Trophoblast cell (in vitro differentiated cells and primary cell): ENCODE measurements around the gene MAP3K1.

Source experiments
- DNase-seq, 2 donors: peaks; one replicate each; pipeline ENCODE4 v3.0.0-alpha.2; 2016
- H2AFZ ChIP-seq: 2 replicates; pipeline ENCODE4 v1.6.1; 2013; ENCODE audit warnings: low read length, moderate library complexity, mild to moderate bottlenecking; ENCODE audit not compliant: insufficient read depth, poor library complexity
- H2AK5ac ChIP-seq: 2 replicates; pipeline ENCODE4 v1.6.1; 2013; ENCODE audit warnings: mild to moderate bottlenecking, low read length
- H2BK120ac ChIP-seq: 2 replicates; pipeline ENCODE4 v1.6.1; 2013; ENCODE audit warnings: low read length, mild to moderate bottlenecking, moderate library complexity; ENCODE audit not compliant: insufficient read depth, poor library complexity
- H2BK12ac ChIP-seq: 2 replicates; pipeline ENCODE4 v1.6.1; 2013; ENCODE audit warnings: mild to moderate bottlenecking, low read length, moderate library complexity
- H2BK5ac ChIP-seq: 2 replicates; pipeline ENCODE4 v1.6.1; 2013; ENCODE audit warnings: low read length, low read depth, moderate library complexity, mild to moderate bottlenecking; ENCODE audit not compliant: poor library complexity
- H3K14ac ChIP-seq: 2 replicates; pipeline ENCODE4 v1.6.1; 2013; ENCODE audit warnings: mild to moderate bottlenecking, low read length
- H3K18ac ChIP-seq: 2 replicates; pipeline ENCODE4 v1.6.1; 2013; ENCODE audit warnings: mild to moderate bottlenecking, low read length
- H3K23ac ChIP-seq: 2 replicates; pipeline ENCODE4 v1.6.1; 2013; ENCODE audit warnings: low read length
- H3K27ac ChIP-seq: 2 replicates; pipeline ENCODE4 v1.5.1; 2013; ENCODE audit warnings: low read depth, mild to moderate bottlenecking, inconsistent platforms, low read length, moderate library complexity
- H3K27me3 ChIP-seq: 2 replicates; pipeline ENCODE4 v1.6.1; 2013; ENCODE audit warnings: inconsistent platforms, mild to moderate bottlenecking, low read length, moderate library complexity; ENCODE audit not compliant: insufficient read depth
- H3K36me3 ChIP-seq, 2 experiments: 1 replicate in 1 of 2; 2 replicates in 1 of 2; pipeline ENCODE4 v1.6.1; 2013; ENCODE audit warnings: low read length in 2 of 2, mild to moderate bottlenecking in 2 of 2, moderate library complexity in 1 of 2; ENCODE audit not compliant: insufficient read depth in 2 of 2, control insufficient read depth in 1 of 2
- H3K4ac ChIP-seq: 2 replicates; pipeline ENCODE4 v1.6.1; 2013; ENCODE audit warnings: low read depth, mild to moderate bottlenecking, low read length, moderate library complexity
- H3K4me1 ChIP-seq, 2 experiments: 1 replicate in 1 of 2; 2 replicates in 1 of 2; pipeline ENCODE4 v1.6.1; 2013; ENCODE audit warnings: low read length in 2 of 2, mild to moderate bottlenecking in 2 of 2, moderate library complexity in 1 of 2; ENCODE audit not compliant: insufficient read depth in 2 of 2, control insufficient read depth in 1 of 2
- H3K4me2 ChIP-seq: 2 replicates; pipeline ENCODE4 v1.6.1; 2013; ENCODE audit warnings: inconsistent platforms, mild to moderate bottlenecking, low read length, moderate library complexity
- H3K4me3 ChIP-seq: 2 replicates; pipeline ENCODE4 v1.5.1; 2013; ENCODE audit warnings: mild to moderate bottlenecking, low read depth, low read length, inconsistent platforms
- H3K79me1 ChIP-seq: one replicate; pipeline ENCODE4 v1.6.1; 2013; ENCODE audit warnings: low read length
- H3K79me2 ChIP-seq: 2 replicates; pipeline ENCODE4 v1.6.1; 2013; ENCODE audit warnings: low read length, mild to moderate bottlenecking; ENCODE audit not compliant: control insufficient read depth, insufficient read depth, poor library complexity
- H3K9ac ChIP-seq: 2 replicates; pipeline ENCODE4 v1.6.1; 2013; ENCODE audit warnings: mild to moderate bottlenecking, low read length
- H3K9me3 ChIP-seq: 2 replicates; pipeline ENCODE4 v1.6.1; 2013; ENCODE audit warnings: low read depth, mild to moderate bottlenecking, control low read depth, inconsistent platforms, low read length; ENCODE audit not compliant: insufficient read depth
- H4K12ac ChIP-seq: 2 replicates; pipeline ENCODE4 v1.6.1; 2013; ENCODE audit warnings: low read depth, mild to moderate bottlenecking, low read length, moderate library complexity
- H4K8ac ChIP-seq: 2 replicates; pipeline ENCODE4 v1.6.1; 2013; ENCODE audit warnings: low read depth, mild to moderate bottlenecking, low read length, moderate library complexity
- H4K91ac ChIP-seq: one replicate; pipeline ENCODE4 v1.6.1; 2013; ENCODE audit warnings: low read depth, mild to moderate bottlenecking, low read length, moderate library complexity
- WGBS: extraction: QIAGEN DNeasy Blood & Tissue Kit; methylation state at CpG from one replicate; pipeline ENCODE4 v1.1.7; 2013; ENCODE audit warnings: missing lambda C conversion rate; ENCODE audit not compliant: insufficient read length, insufficient coverage; ENCODE audit errors: extremely low coverage; 5-methylcytosine and 5-hydroxymethylcytosine counted together

The MAP3K1 gene

DNA sequence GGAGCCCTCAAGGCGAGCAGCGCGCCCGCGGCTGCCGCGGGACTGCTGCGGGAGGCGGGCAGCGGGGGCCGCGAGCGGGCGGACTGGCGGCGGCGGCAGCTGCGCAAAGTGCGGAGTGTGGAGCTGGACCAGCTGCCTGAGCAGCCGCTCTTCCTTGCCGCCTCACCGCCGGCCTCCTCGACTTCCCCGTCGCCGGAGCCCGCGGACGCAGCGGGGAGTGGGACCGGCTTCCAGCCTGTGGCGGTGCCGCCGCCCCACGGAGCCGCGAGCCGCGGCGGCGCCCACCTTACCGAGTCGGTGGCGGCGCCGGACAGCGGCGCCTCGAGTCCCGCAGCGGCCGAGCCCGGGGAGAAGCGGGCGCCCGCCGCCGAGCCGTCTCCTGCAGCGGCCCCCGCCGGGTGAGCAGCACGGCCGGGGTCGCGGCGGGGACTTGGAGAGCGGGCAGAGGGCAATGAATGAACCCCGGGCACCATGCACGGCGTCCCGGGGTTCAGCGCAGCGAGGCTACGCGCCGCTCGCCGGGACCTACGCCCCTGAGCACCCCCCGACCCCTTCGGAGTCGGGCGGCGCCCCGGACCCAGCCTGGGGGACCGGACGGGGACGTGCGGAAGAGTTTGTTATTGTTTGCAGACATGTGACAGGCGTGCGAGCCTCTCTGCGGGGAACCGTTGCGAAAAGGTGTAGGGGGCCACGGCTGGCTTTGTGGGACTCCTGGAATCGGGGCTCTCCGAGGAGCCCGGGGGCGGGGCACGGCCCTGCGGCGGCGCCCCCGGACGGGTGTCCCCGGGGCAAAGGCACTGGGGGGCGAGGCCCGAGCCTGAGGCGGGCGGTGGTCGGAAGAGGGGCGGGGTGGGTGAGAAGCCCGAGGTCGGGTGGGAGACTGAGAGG lies 553 bp downstream of the MAP3K1 start:
- H3K23ac ChIP-seq = no peak overlapping the region
- H2BK5ac ChIP-seq = peak overlapping the region; percentile 100
- H2BK120ac ChIP-seq = peak overlapping the region; percentile 96
- H3K4me3 ChIP-seq = peak overlapping the region; percentile 98
- H3K14ac ChIP-seq = peak overlapping the region; percentile 100
- peak overlapping the region; percentile 85 for H3K4ac ChIP-seq
- H2BK12ac ChIP-seq = peak overlapping the region; percentile 99
- peaks cover 22% of the 10 kb centered on the region for H3K79me1 ChIP-seq
- peak overlapping the region; percentile 97 for H3K27ac ChIP-seq
- no peaks in the 10 kb centered on the region for H3K9me3 ChIP-seq
- H4K8ac ChIP-seq = peak overlapping the region; percentile 99
- peak overlapping the region; percentile 77 for H4K12ac ChIP-seq
- H3K36me3 ChIP-seq = no peaks in the 10 kb centered on the region
- DNase-seq = peak in 1 of 2 donors; percentile 24
- H3K9ac ChIP-seq = peak overlapping the region; percentile 99
- no peaks in the 10 kb centered on the region for H3K27me3 ChIP-seq
- peak overlapping the region; percentile 99 for H4K91ac ChIP-seq
- peak overlapping the region; percentile 88 for H2AFZ ChIP-seq
- H3K18ac ChIP-seq = peak overlapping the region; percentile 99
- H3K4me1 ChIP-seq = peaks cover 4 to 8% of the 10 kb centered on the region in 2 experiments
- peak overlapping the region; percentile 91 for H3K4me2 ChIP-seq
- H2AK5ac ChIP-seq = peak overlapping the region; percentile 79
- no CpG with 5 or more reads among the region's 116 CpGs for WGBS
- peaks cover 14% of the 10 kb centered on the region for H3K79me2 ChIP-seq

DNA sequence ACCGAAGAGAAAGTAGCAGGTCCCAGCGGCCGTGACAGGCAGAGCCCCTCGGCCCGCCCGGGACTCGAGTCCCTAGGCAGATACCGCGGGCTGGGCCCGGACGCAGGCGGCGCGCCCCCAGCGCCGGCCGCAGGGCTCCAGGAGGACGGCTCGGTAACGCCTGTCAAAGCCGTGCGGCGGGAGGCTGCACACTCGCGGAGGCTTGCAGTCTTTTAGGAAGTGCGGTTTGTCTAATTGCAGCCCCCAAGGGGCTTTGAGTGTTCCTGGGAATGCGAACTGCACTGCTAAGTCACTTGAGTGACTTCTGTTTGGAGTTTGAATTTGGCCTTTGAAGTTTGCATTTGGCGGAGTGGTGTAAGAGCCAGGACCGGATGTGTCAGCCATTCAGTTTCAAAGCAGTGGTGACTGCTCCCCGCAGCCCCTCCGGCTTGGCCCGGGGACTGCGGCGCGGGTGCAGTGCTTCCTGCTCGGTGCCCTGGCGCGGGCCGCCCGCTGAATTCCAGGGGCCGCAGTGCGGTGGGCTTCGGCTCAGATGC lies 1.3 kb downstream of the MAP3K1 start:
- Histone ChIP-seq H3K27me3 (no peaks in the 10 kb centered on the region), H2AFZ (no peak overlapping the region), H3K18ac (peak overlapping the region; percentile 99), H3K4me2 (peak overlapping the region; percentile 91), H4K91ac (peak overlapping the region; percentile 99), H2AK5ac (no peak overlapping the region), H3K23ac (no peak overlapping the region), H2BK5ac (peak overlapping the region; percentile 100), H3K9me3 (no peaks in the 10 kb centered on the region), H3K79me1 (peaks cover 22% of the 10 kb centered on the region), H2BK12ac (no peak overlapping the region), H3K4ac (peak overlapping the region; percentile 85), H3K14ac (peak overlapping the region; percentile 100), H4K8ac (peak overlapping the region; percentile 99), H2BK120ac (peak overlapping the region; percentile 96), H4K12ac (no peak overlapping the region), H3K36me3 (no peaks in the 10 kb centered on the region), H3K4me1 (peaks cover 4 to 8% of the 10 kb centered on the region in 2 experiments), H3K79me2 (peaks cover 16% of the 10 kb centered on the region), H3K4me3 (peak overlapping the region; percentile 98), H3K9ac (peak overlapping the region; percentile 99), H3K27ac (peak overlapping the region; percentile 97)
- WGBS = no CpG with 5 or more reads among the region's 43 CpGs
- peak; percentile 75 to 77 for DNase-seq

DNA sequence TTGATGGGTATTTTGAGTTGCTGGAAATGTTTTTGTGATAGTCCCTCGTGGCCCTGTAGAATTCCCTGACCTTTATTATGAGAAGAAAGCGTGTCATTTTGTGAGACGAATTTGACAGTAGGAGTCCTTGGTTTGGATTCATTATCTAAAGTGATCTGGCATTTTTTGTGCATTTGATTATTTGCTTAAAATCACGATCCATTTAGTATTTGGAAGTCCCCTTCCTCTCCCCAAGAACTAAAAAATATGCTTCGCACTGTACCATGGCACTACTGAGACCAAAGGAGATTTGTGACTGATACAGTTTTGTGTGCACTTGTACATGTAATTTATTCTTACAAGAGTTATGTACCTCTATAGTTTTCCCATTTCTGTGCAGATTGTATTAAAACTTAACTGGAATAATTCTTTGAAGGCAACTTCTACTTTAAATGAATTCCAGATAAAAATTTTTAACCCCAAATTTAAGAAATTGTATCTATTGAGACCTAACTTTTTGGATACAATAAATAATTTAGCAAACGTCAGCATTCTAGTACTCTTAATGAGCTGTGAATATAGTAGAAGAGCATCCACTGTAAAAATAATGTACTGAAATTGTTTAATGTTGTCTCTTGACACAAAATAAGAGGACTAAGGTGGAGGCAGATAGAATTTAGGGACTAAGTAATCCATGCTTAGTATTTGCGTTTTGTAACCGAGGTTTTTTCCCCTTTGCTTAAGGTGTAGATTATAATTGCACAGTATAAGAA lies 2.1 kb downstream of the MAP3K1 start:
- H3K18ac ChIP-seq = no peak overlapping the region
- no peak overlapping the region for H3K4ac ChIP-seq
- no peaks in the 10 kb centered on the region for H3K36me3 ChIP-seq
- no peak overlapping the region for H2BK120ac ChIP-seq
- peak overlapping the region; percentile 91 for H3K4me2 ChIP-seq
- no peak overlapping the region for H3K23ac ChIP-seq
- peaks cover 4 to 8% of the 10 kb centered on the region in 2 experiments for H3K4me1 ChIP-seq
- H3K79me1 ChIP-seq = peaks cover 22% of the 10 kb centered on the region
- no peak overlapping the region for H2AFZ ChIP-seq
- WGBS = no CpG with 5 or more reads among the region's 8 CpGs
- H3K27me3 ChIP-seq = no peaks in the 10 kb centered on the region
- no peaks in the 10 kb centered on the region for H3K9me3 ChIP-seq
- H2BK12ac ChIP-seq = no peak overlapping the region
- no peak overlapping the region for H3K14ac ChIP-seq
- H2AK5ac ChIP-seq = no peak overlapping the region
- peak overlapping the region; percentile 97 for H3K27ac ChIP-seq
- no peak overlapping the region for H3K4me3 ChIP-seq
- no peak overlapping the region for H2BK5ac ChIP-seq
- DNase-seq = no peak
- H4K91ac ChIP-seq = no peak overlapping the region
- no peak overlapping the region for H4K8ac ChIP-seq
- H3K79me2 ChIP-seq = peaks cover 16% of the 10 kb centered on the region
- H4K12ac ChIP-seq = no peak overlapping the region
- no peak overlapping the region for H3K9ac ChIP-seq

DNA sequence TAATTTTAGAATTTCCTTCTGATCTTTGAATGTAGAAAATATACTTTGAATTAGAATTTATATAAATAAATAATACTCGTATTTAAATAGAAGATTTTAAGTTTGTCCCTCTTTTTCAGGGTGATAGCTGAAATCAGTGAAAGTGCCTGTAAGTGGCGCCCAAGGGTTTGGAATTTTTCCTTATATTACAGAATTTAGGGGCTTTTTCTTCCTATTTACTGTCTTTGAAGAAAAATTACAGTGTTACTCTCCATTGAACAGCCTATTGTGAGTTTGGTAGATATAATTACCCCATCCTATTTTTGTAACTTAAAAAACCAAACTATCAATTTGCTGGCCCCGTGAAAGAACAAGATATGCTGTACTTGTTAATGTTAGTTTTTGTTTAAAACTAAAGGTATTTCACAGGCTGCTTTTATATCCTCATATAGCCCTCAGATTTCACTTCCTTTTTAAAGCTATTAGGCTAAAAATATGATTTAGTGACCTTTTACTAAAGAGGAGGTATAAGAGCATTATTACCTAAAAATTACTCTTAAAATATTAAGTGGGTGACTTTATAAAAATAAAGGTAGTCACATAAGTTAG lies 3.2 kb downstream of the MAP3K1 start:
- no peak overlapping the region for H4K8ac ChIP-seq
- H3K27ac ChIP-seq = no peak overlapping the region
- no peaks in the 10 kb centered on the region for H3K27me3 ChIP-seq
- no peak overlapping the region for H2BK120ac ChIP-seq
- H2AFZ ChIP-seq = no peak overlapping the region
- H3K4ac ChIP-seq = no peak overlapping the region
- peaks cover 18% of the 10 kb centered on the region for H3K79me2 ChIP-seq
- H3K9ac ChIP-seq = no peak overlapping the region
- H3K18ac ChIP-seq = no peak overlapping the region
- H3K9me3 ChIP-seq = no peaks in the 10 kb centered on the region
- H3K36me3 ChIP-seq = no peaks in the 10 kb centered on the region
- H3K4me2 ChIP-seq = no peak overlapping the region
- no peak overlapping the region for H2BK12ac ChIP-seq
- H3K14ac ChIP-seq = no peak overlapping the region
- no peak overlapping the region for H4K91ac ChIP-seq
- H2BK5ac ChIP-seq = no peak overlapping the region
- H3K79me1 ChIP-seq = peaks cover 22% of the 10 kb centered on the region
- WGBS = no CpG with 5 or more reads among the region's 3 CpGs
- peak in 1 of 2 donors; percentile 26 for DNase-seq
- H3K4me3 ChIP-seq = no peak overlapping the region
- peaks cover 4 to 14% of the 10 kb centered on the region in 2 experiments for H3K4me1 ChIP-seq
- no peak overlapping the region for H2AK5ac ChIP-seq
- no peak overlapping the region for H4K12ac ChIP-seq
- H3K23ac ChIP-seq = no peak overlapping the region
